IPS-15b (cell line): ENCODE data around the gene RCN2.
"Not testable (repeated sequence)": the region's sequence is repeated elsewhere in the genome, so short reads cannot be mapped to it uniquely, and the experiment has no call there.

Experiments
- H3K27me3 ChIP-seq: one replicate; pipeline ENCODE4 v1.6.1; 2013; ENCODE audit warnings: low read length; ENCODE audit not compliant: control insufficient read depth, insufficient read depth
- H3K36me3 ChIP-seq: one replicate; pipeline ENCODE4 v1.6.1; 2013; ENCODE audit warnings: low read length; ENCODE audit not compliant: control insufficient read depth, insufficient read depth
- H3K4me1 ChIP-seq: one replicate; pipeline ENCODE4 v1.6.1; 2013; ENCODE audit warnings: mild to moderate bottlenecking, low read length; ENCODE audit not compliant: control insufficient read depth, insufficient read depth
- H3K4me3 ChIP-seq: one replicate; pipeline ENCODE4 v1.5.1; 2013; ENCODE audit warnings: low read depth, low read length
- H3K9ac ChIP-seq: one replicate; pipeline ENCODE4 v1.6.1; 2013; ENCODE audit warnings: low read depth, mild to moderate bottlenecking, low read length
- H3K9me3 ChIP-seq: one replicate; pipeline ENCODE4 v1.6.1; 2013; ENCODE audit warnings: mild to moderate bottlenecking, low read length; ENCODE audit not compliant: control insufficient read depth, insufficient read depth

Gene RCN2

GRCh38 chr15:76931397-76932134 lies at the start of gene RCN2:
Gene RCN2, plus strand, starts transcription at chr15:76931749. Its CDS starts 93 bp downstream, at chr15:76931842.
- Histone ChIP-seq H3K9me3 (no peaks in the 10 kb centered on the region), H3K9ac (peak within 1 kb of the TSS; percentile 87), H3K4me3 (peak within 1 kb of the TSS; percentile 92), H3K36me3 (peaks cover 8% of the 10 kb centered on the region), H3K4me1 (peaks cover 3% of the 10 kb centered on the region), H3K27me3 (no peaks in the 10 kb centered on the region)

GRCh38 chr15:76885212-76885611 lies 46.3 kb upstream of the RCN2 start:
- H3K4me3 ChIP-seq, result no peak overlapping the region
- H3K36me3 ChIP-seq, result no peaks in the 10 kb centered on the region
- no peak overlapping the region for H3K9ac ChIP-seq
- H3K4me1 ChIP-seq, result no peaks in the 10 kb centered on the region
- no peaks in the 10 kb centered on the region for H3K27me3 ChIP-seq
- H3K9me3 ChIP-seq, result no peaks in the 10 kb centered on the region

DNA sequence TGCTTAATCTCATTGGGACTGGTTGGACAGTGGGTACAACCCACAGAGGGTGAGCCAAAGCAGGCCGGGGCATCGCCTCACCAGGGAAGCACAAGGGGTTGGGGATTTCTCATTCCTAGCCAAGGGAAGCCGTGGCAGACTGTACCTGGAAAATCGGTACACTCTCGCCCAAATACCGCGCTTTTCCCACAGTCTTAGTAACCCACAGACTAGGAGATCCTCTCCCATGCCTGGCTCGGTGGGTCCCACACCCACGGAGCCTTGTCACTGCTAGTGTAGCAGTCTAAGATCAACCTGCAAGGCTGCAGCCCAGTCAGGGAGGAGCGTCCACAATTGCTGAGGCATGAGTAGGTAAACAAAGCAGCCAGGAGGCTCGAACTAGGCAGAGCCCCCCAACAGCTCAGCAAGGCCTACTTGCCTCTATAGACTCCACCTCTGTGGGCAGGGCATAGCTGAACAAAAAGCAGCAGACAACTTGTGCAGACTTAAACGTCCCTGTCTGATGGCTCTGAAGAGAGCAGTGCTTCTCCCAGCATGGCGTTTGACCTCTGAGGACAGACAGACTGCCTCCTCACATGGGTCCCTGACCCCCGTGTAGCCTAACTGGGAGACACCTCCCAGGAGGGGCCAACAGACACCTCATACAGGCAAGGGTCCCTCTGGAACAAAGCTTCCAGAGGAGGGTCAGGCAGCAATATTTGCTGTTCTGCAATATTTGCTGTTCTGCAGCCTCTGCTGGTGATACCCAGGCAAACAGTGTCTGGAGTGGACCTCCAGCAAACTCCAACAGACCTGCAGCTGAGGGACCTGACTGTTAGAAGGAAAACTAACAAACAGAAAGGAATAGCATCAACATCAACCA lies 44.0 kb upstream of the RCN2 start:
- H3K36me3 ChIP-seq, H3K4me1 ChIP-seq, H3K9me3 ChIP-seq, H3K27me3 ChIP-seq, H3K4me3 ChIP-seq, H3K9ac ChIP-seq: not testable (repeated sequence)

DNA sequence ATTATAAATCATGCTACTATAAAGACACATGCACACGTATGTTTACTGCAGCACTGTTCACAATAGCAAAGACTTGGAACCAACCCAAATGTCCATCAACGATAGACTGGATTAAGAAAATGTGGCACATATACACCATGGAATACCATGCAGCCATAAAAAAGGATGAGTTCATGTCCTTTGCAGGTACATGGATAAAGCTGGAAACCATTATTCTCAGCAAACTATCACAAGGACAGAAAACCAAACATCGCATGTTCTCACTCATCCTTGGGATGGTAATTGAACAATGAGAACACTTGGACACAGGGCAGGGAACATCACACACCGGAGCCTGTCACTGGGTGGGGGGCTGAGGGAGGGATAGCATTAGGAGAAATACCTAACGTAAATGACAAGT lies 38.7 kb upstream of the RCN2 start:
- H3K36me3 ChIP-seq, H3K4me3 ChIP-seq, H3K27me3 ChIP-seq, H3K9ac ChIP-seq, H3K9me3 ChIP-seq, H3K4me1 ChIP-seq: not testable (repeated sequence)

DNA sequence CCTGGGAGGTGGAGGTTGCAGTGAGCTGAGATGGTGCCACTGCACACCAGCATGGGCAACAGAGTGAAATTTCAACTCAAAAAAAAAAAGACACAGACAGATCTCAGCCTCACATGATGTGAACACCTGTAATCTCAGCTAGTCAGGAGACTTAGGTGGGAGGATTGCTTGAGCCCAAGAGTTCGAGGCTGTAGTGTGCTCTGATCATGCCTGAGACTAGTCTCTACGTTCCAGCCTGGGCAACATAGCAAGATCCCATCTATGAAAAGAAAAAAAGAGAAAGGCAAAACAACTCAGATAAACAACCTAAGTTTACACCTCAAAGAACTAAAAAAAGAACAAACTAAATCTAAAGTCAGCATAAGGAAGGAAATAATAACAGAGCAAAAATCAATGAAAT lies 37.4 kb upstream of the RCN2 start:
- Histone ChIP-seq H3K9ac (no peak overlapping the region), H3K4me3 (no peak overlapping the region), H3K36me3 (no peaks in the 10 kb centered on the region), H3K27me3 (no peaks in the 10 kb centered on the region), H3K9me3 (no peaks in the 10 kb centered on the region), H3K4me1 (no peaks in the 10 kb centered on the region)

DNA sequence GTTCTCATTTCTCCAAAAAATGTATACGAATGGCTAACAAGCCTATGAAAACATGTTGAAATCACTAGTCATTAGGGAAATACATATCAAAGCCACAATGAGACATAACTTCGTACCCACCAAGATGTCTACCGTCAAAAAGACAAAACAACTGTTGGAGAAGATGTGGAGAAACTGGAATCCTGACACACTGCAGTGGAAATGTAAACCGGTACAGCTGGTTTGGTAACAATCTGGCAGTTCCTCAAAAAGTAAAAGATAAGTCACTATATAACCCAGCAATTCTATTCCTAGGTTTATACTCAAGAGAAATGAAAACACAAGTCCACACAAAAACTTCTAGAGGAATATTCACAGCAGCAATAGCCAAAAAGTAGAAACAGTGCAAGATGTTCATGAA lies 33.4 kb upstream of the RCN2 start:
- Histone ChIP-seq H3K27me3 (no peaks in the 10 kb centered on the region), H3K9ac (no peak overlapping the region), H3K9me3 (no peaks in the 10 kb centered on the region), H3K36me3 (no peaks in the 10 kb centered on the region), H3K4me3 (no peak overlapping the region), H3K4me1 (no peaks in the 10 kb centered on the region)

- H3K27me3 ChIP-seq, H3K4me1 ChIP-seq, H3K9me3 ChIP-seq, H3K36me3 ChIP-seq, H3K4me3 ChIP-seq, H3K9ac ChIP-seq: not testable (repeated sequence)
Measured at GRCh38 chr15:76899176-76899930, 32.2 kb upstream of the RCN2 start.

DNA sequence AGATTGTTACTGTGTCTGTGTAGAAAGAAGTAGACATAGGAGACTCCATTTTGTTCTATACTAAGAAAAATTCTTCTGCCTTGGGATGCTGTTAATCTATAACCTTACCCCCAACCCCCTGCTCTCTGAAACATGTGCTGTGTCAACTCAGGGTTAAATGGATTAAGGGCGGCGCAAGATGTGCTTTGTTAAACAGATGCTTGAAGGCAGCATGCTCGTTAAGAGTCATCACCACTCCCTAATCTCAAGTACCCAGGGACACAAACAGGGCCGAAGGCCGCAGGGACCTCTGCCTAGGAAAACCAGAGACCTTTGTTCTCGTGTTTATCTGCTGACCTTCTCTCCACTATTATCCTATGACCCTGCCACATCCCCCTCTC lies 31.6 kb upstream of the RCN2 start:
- not testable (repeated sequence) for H3K9me3 ChIP-seq, H3K4me1 ChIP-seq, H3K4me3 ChIP-seq, H3K27me3 ChIP-seq, H3K36me3 ChIP-seq, H3K9ac ChIP-seq

- no peaks in the 10 kb centered on the region for H3K4me1 ChIP-seq
- peaks cover 15% of the 10 kb centered on the region for H3K27me3 ChIP-seq
- no peak overlapping the region for H3K9ac ChIP-seq
- no peaks in the 10 kb centered on the region for H3K9me3 ChIP-seq
- no peaks in the 10 kb centered on the region for H3K36me3 ChIP-seq
- no peak overlapping the region for H3K4me3 ChIP-seq
Measured at GRCh38 chr15:76901965-76902364, 29.6 kb upstream of the RCN2 start.

DNA sequence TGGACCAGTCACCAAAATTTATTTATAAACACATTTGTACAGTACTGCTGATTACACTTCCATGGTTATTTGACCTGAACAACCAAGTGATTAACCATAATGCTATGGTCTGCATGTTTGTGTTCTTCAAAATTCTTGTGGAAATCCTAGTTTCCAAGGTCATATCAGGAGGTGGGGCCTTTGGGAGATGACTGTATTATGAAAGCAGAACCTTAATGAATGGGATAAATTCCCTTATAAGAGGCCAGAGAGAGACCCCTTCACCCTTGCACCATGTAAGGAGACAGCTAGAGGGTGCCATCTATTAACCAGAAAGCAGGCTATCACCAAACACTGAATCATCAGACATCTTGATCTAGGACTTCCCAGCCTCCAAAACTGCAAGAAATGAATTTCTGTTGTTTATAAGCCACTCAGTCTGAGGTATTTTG lies 28.3 kb upstream of the RCN2 start:
- no peaks in the 10 kb centered on the region for H3K9me3 ChIP-seq
- H3K9ac ChIP-seq, result no peak overlapping the region
- H3K27me3 ChIP-seq, result peaks cover 15% of the 10 kb centered on the region
- H3K4me3 ChIP-seq, result no peak overlapping the region
- H3K36me3 ChIP-seq, result no peaks in the 10 kb centered on the region
- no peaks in the 10 kb centered on the region for H3K4me1 ChIP-seq

GRCh38 chr15:76904461-76905012 lies 27.0 kb upstream of the RCN2 start:
- Histone ChIP-seq H3K4me3 (peak overlapping the region; percentile 65), H3K36me3 (no peaks in the 10 kb centered on the region), H3K9me3 (no peaks in the 10 kb centered on the region), H3K4me1 (no peaks in the 10 kb centered on the region), H3K9ac (no peak overlapping the region), H3K27me3 (peaks cover 15% of the 10 kb centered on the region)
